Psoas muscle (tissue), 8 donors: Measurements from ENCODE around the gene ATP1B3. TPM values are rescaled to one million over a fixed set of nuclear protein-coding genes. Genes with fewer than 3 reads are reported as not detected.

ENCODE experiments used
- ATAC-seq, 4 donors: fragments of 200-7000 bp; cut with Tn5 transposase; one replicate each; pipeline ENCODE4 v1.9.1; 2020; ENCODE audit warnings: moderate library complexity in 3 of 4, mild to moderate bottlenecking in 2 of 4
- DNase-seq, 2 donors: peaks; one replicate each; pipeline ENCODE4 v3.0.0-alpha.2; 2020
- H3K27ac ChIP-seq: fragments of 200-600 bp; one replicate; pipeline ENCODE4 v1.8.0; 2022
- H3K27me3 ChIP-seq, 3 donors: fragments of 200-600 bp in 1 of 3; one replicate each; pipeline versions ENCODE4 v1.6.1 to v1.8.0; 2013 to 2022; ENCODE audit warnings: low read length in 2 of 3, mild to moderate bottlenecking in 2 of 3, moderate library complexity in 1 of 3; ENCODE audit not compliant: insufficient read depth in 3 of 3
- H3K36me3 ChIP-seq, 2 donors: fragments of 200-600 bp in 1 of 2; one replicate each; pipeline versions ENCODE4 v1.6.1 to v1.8.0; 2013 to 2022; ENCODE audit warnings: low read depth in 1 of 2, mild to moderate bottlenecking in 1 of 2, moderate library complexity in 1 of 2; ENCODE audit not compliant: insufficient read depth in 1 of 2
- H3K4me1 ChIP-seq: fragments of 200-600 bp; one replicate; pipeline ENCODE4 v1.8.0; 2022
- H3K4me3 ChIP-seq: fragments of 200-600 bp; one replicate; pipeline ENCODE4 v1.8.0; 2022; ENCODE audit warnings: mild to moderate bottlenecking
- H3K9me3 ChIP-seq: fragments of 200-600 bp; one replicate; pipeline ENCODE4 v1.8.0; 2022
- CTCF ChIP-seq: fragments of 200-600 bp; IDR thresholded peaks from one replicate; pipeline ENCODE4 v1.8.0; 2022; ENCODE audit warnings: antibody characterized with exemption
- WGBS, 3 donors: extraction: QIAGEN DNeasy Blood & Tissue Kit; methylation state at CpG; one replicate each; pipeline versions ENCODE4 v1.1.6 to v1.1.7; 2013; 5-methylcytosine and 5-hydroxymethylcytosine counted together
- intact Hi-C, 2 donors: fragments of 100-400 bp; cut with DNase I; formaldehyde crosslinking; loops; one replicate each; pipeline versions ENCODE4 v1.11.0 to v1.14.2; 2022
- polyA plus RNA-seq, 3 donors: library from polyadenylated mRNA; stranded (reverse); fragments of 200-250 nt; gene quantifications; one replicate each; pipeline ENCODE4 v1.2.3, GENCODE V29; 2013
- total RNA-seq, 4 donors: library from RNA; stranded (reverse); fragmentation: NEBNext Ultra II Directional in 2 of 4; extraction: Animal tissue kit (Norgen Biotek cat#: 25700) in 2 of 4; gene quantifications; one replicate each; pipeline versions ENCODE4 v1.2.1 to v1.2.4, GENCODE V29; 2021 to 2023
- donor health status: healthy with polysubstance abuse.
- donor health status: DM: no; HTN: no; CAD: no; lungs with moderate emphysema.
- donor health status: Bipolar disorder and iron deficiency.
- donor health status: healthy.
- donor health status: DM: yes; HTN: yes; CAD: no.
- donor health status: DM: no; HTN: no; CAD: no.
- donor health status: DM: no; HTN: no; CAD: no.
- donor health status: DM: yes; HTN: yes; CAD: no.

ATP1B3 gene
- total and polyA plus RNA-seq, 7 donors, result 19.9 to 68.2 (median 36.4) TPM

DNA sequence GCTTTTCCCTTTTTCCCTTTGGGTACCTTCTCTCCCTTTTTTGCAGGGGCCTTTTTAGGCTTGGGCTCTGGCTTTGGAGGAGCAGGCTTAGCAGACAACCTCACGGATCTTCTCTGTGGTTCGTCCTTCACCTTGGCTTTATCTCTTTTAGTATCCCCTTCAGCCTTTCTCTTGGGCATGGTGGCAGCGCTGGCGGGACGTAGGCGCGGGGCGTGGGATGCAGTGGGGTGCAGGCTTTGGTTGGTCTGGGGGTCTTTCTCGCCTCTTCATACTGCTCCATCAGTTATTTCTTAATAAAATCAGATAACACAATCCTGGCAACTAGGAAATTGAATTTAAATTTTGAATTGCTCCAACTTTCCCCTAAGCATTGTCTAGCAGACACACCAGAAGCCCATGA, 11.3 kb upstream of the ATP1B3 start:
- DNase-seq (no peak), ATAC-seq (no peak)
- TF ChIP-seq CTCF, result no peak
- intact Hi-C loops, result no loop called here
- 95 to 98% (median 97%) methylated on average over 9 of the region's 9 CpGs for WGBS, 3 donors
- H3K27ac ChIP-seq, result no peak overlapping the region
- H3K27me3 ChIP-seq, result no peaks in the 10 kb centered on the region
- no peaks in the 10 kb centered on the region for H3K36me3 ChIP-seq
- peaks cover 5% of the 10 kb centered on the region for H3K4me1 ChIP-seq
- H3K9me3 ChIP-seq, result no peaks in the 10 kb centered on the region
- no peak overlapping the region for H3K4me3 ChIP-seq

- intact Hi-C loops, result no loop called here
- no peak for ATAC-seq
- no peaks in the 10 kb centered on the region for H3K36me3 ChIP-seq
Measured at GRCh38 chr3:141870091-141870687, 6.3 kb upstream of the ATP1B3 start.

GRCh38 chr3:141875374-141875892, 1.0 kb upstream of the ATP1B3 start:
- Histone ChIP-seq H3K27me3 (no peaks in the 10 kb centered on the region), H3K4me1 (peaks cover 24% of the 10 kb centered on the region), H3K4me3 (peak overlapping the region; percentile 82), H3K36me3 (no peaks in the 10 kb centered on the region), H3K27ac (peak overlapping the region; percentile 89), H3K9me3 (no peaks in the 10 kb centered on the region)
- DNase-seq, result peak; percentile 80 to 88
- intact Hi-C loops, result no loop called here
- WGBS, 3 donors, result 0% methylated on average over 19 of the region's 19 CpGs
- ATAC-seq, result peak; percentile 85 to 92 (median 88)
- peak; percentile 80 for TF ChIP-seq CTCF

More at GRCh38 chr3:141870091-141870687, 6.3 kb upstream of the ATP1B3 start:
- no peak for DNase-seq
- H3K9me3 ChIP-seq, result no peaks in the 10 kb centered on the region
- H3K4me1 ChIP-seq, result no peaks in the 10 kb centered on the region
- no peak for TF ChIP-seq CTCF
- no peaks in the 10 kb centered on the region for H3K27me3 ChIP-seq
- WGBS, 3 donors, result 25 to 51% (median 37%) methylated on average over 6 of the region's 6 CpGs
- no peak overlapping the region for H3K27ac ChIP-seq
- H3K4me3 ChIP-seq, result no peak overlapping the region

GRCh38 chr3:141875893-141876380, 506 bp upstream of the ATP1B3 start:
- WGBS, 3 donors, result 0% methylated on average over 37 to 42 of the region's 42 CpGs
- peak overlapping the region; percentile 82 for H3K4me3 ChIP-seq
- no peaks in the 10 kb centered on the region for H3K27me3 ChIP-seq
- H3K36me3 ChIP-seq, result no peaks in the 10 kb centered on the region
- H3K9me3 ChIP-seq, result no peaks in the 10 kb centered on the region
- peak overlapping the region; percentile 89 for H3K27ac ChIP-seq
- no peak for TF ChIP-seq CTCF
- ATAC-seq (peak; percentile 72 to 81 (median 79)), DNase-seq (peak; percentile 61 to 77)
- peaks cover 24% of the 10 kb centered on the region for H3K4me1 ChIP-seq
- intact Hi-C loops, result loop anchor here (1.0 kb wide), 1 partner anchor 138 kb away; the partner anchor contains the start of gene RNF7 (in 2 of the 2)
